PC-3 (cell line): Measurements from ENCODE around the gene TSPAN4. TPM values are rescaled to one million over a fixed set of nuclear protein-coding genes. Genes with fewer than 3 reads are reported as not detected.

Source experiments
- ATAC-seq: fragments of 200-7000 bp; cut with Tn5 transposase; 2 replicates; pipeline ENCODE4 v1.9.1; 2020; ENCODE audit warnings: mild to moderate bottlenecking, moderate library complexity
- BruUV-seq: library from RNA; stranded (reverse); fragments of 400-500 nt; replicated peaks from 2 replicates; lab custom pipeline; 2021; lab: Mats Ljungman, UMichigan
- CTCF ChIA-PET: fragments of 300-600 bp; sonication (Branson Sonifier 250); formaldehyde crosslinking; loops from one replicate; lab custom pipeline; 2022; ENCODE audit warnings: antibody characterized with exemption; lab: Charles Lee
- POLR2A ChIA-PET: fragments of 300-600 bp; sonication (Branson Sonifier 250); formaldehyde crosslinking; loops from one replicate; lab custom pipeline; 2022; ENCODE audit warnings: antibody characterized with exemption; ENCODE audit not compliant: unreplicated experiment; lab: Charles Lee
- DNase-seq: peaks from one replicate; pipeline ENCODE4 v3.0.0-alpha.2; 2015
- H2AFZ ChIP-seq: fragments of 300-600 bp; sonication (generic); 2 replicates; pipeline ENCODE4 v1.6.0; 2016; ENCODE audit warnings: antibody characterized with exemption, low read length
- H3F3A ChIP-seq: fragments of 300-600 bp; sonication (generic); one replicate; pipeline ENCODE4 v1.6.0; 2017; ENCODE audit warnings: antibody characterized with exemption, low read length, control low read depth, mild to moderate bottlenecking; ENCODE audit not compliant: unreplicated experiment
- H3K27ac ChIP-seq: fragments of 300-600 bp; sonication (generic); 2 replicates; pipeline ENCODE4 v1.5.1; 2016; ENCODE audit warnings: mild to moderate bottlenecking, low read length
- H3K27me3 ChIP-seq: fragments of 300-600 bp; sonication (generic); 2 replicates; pipeline ENCODE4 v1.6.1; 2016; ENCODE audit warnings: low read length, mixed read lengths
- H3K36me3 ChIP-seq: fragments of 300-600 bp; sonication (generic); 2 replicates; pipeline ENCODE4 v1.6.1; 2016; ENCODE audit warnings: low read depth, mixed run types, low read length, mixed read lengths
- H3K4me1 ChIP-seq: fragments of 300-600 bp; sonication (generic); 2 replicates; pipeline ENCODE4 v1.5.1; 2016; ENCODE audit warnings: low read length; ENCODE audit not compliant: insufficient read depth
- H3K4me2 ChIP-seq: fragments of 300-600 bp; sonication (generic); 2 replicates; pipeline ENCODE4 v1.6.0; 2016; ENCODE audit warnings: low read length
- H3K4me3 ChIP-seq: fragments of 300-600 bp; sonication (generic); 2 replicates; pipeline ENCODE4 v1.5.1; 2016; ENCODE audit warnings: mild to moderate bottlenecking, low read length, mixed read lengths
- H3K79me2 ChIP-seq: fragments of 300-600 bp; sonication (generic); 2 replicates; pipeline ENCODE4 v1.6.1; 2017; ENCODE audit warnings: low read length, mixed read lengths
- H3K9ac ChIP-seq: fragments of 300-600 bp; sonication (generic); 2 replicates; pipeline ENCODE4 v1.6.0; 2016; ENCODE audit warnings: mild to moderate bottlenecking, low read length
- H3K9me2 ChIP-seq: fragments of 300-600 bp; sonication (generic); replicated peaks from 2 replicates; pipeline ENCODE4 v1.6.1; 2016; ENCODE audit warnings: mixed run types, low read length, mixed read lengths
- H3K9me3 ChIP-seq: fragments of 300-600 bp; sonication (generic); 2 replicates; pipeline ENCODE4 v1.6.1; 2016; ENCODE audit warnings: low read length, mixed read lengths
- H4K20me1 ChIP-seq: fragments of 300-600 bp; sonication (generic); 2 replicates; pipeline ENCODE4 v1.6.1; 2016; ENCODE audit warnings: low read length, mixed read lengths
- EZH2 ChIP-seq: fragments of 300-600 bp; sonication (generic); IDR thresholded peaks from one replicate; pipeline ENCODE4 v1.6.1; 2017; ENCODE audit warnings: antibody characterized with exemption, mild to moderate bottlenecking, low read length; ENCODE audit not compliant: unreplicated experiment
- EZH2phosphoT487 ChIP-seq: fragments of 300-600 bp; sonication (generic); IDR thresholded peaks from 2 replicates; pipeline ENCODE4 v1.6.1; 2018; ENCODE audit warnings: mild to moderate bottlenecking, antibody characterized with exemption, low read length, borderline replicate concordance
- intact Hi-C: fragments of 100-400 bp; cut with micrococcal nuclease; formaldehyde crosslinking; loops from 2 replicates; pipeline ENCODE4 v1.9.0; 2023
- total RNA-seq: library from RNA; depleted of rRNA; stranded (reverse); fragments of >200 nt; gene quantifications from 2 replicates; pipeline ENCODE4 v1.2.3, GENCODE V29; 2014
- TF ChIP-seq, protein P1 (sequence below): fragments of 300-600 bp; sonication (generic); conservative IDR thresholded peaks from 2 replicates; pipeline ENCODE4 v1.5.1; 2017; ENCODE audit warnings: antibody characterized with exemption, low read depth, mild to moderate bottlenecking, low read length

Gene TSPAN4
- total RNA-seq, 1 experiment from 2014 or later = 121 TPM

DNA sequence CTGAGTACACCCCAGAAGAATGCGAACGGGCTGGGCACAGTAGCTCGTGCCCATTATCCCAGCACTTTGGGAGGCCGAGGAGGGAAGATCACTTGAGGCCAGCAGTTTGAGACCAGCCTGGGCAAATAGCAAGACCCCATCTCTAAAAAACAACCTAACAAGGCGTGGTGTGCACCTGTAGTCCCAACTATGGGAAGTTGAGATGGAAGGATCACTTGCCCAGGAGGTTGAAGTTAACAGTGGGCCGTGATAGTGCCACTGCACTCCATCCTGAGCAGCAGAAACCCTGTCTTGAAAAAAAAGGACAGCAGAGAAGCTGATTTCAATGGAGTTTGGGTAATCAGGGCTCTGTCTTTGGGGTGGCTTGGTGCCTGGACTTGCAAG, 29.6 kb upstream of the TSPAN4 start:
- H3K9ac ChIP-seq = no peak overlapping the region
- ATAC-seq (no peak), DNase-seq (no peak)
- CTCF ChIA-PET = no interaction called here
- peaks cover 20% of the 10 kb centered on the region for H3K4me1 ChIP-seq
- no TSS peak for BruUV-seq
- TF ChIP-seq EZH2 = no peak
- TF ChIP-seq, protein P1, sequence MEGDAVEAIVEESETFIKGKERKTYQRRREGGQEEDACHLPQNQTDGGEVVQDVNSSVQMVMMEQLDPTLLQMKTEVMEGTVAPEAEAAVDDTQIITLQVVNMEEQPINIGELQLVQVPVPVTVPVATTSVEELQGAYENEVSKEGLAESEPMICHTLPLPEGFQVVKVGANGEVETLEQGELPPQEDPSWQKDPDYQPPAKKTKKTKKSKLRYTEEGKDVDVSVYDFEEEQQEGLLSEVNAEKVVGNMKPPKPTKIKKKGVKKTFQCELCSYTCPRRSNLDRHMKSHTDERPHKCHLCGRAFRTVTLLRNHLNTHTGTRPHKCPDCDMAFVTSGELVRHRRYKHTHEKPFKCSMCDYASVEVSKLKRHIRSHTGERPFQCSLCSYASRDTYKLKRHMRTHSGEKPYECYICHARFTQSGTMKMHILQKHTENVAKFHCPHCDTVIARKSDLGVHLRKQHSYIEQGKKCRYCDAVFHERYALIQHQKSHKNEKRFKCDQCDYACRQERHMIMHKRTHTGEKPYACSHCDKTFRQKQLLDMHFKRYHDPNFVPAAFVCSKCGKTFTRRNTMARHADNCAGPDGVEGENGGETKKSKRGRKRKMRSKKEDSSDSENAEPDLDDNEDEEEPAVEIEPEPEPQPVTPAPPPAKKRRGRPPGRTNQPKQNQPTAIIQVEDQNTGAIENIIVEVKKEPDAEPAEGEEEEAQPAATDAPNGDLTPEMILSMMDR = no peak
- no peak for TF ChIP-seq EZH2phosphoT487
- POLR2A ChIA-PET = no interaction called here
- no peak overlapping the region for H2AFZ ChIP-seq
- peaks cover 33% of the 10 kb centered on the region for H3K36me3 ChIP-seq
- H3F3A ChIP-seq = peaks cover 5% of the 10 kb centered on the region
- H3K9me3 ChIP-seq = no peaks in the 10 kb centered on the region
- H3K27me3 ChIP-seq = no peaks in the 10 kb centered on the region
- H4K20me1 ChIP-seq = peaks cover 34% of the 10 kb centered on the region
- no peak overlapping the region for H3K4me3 ChIP-seq
- H3K9me2 ChIP-seq = no peaks in the 10 kb centered on the region
- peaks cover 43% of the 10 kb centered on the region for H3K79me2 ChIP-seq
- H3K4me2 ChIP-seq = no peak overlapping the region
- H3K27ac ChIP-seq = no peak overlapping the region
- intact Hi-C loops = no loop called here

DNA sequence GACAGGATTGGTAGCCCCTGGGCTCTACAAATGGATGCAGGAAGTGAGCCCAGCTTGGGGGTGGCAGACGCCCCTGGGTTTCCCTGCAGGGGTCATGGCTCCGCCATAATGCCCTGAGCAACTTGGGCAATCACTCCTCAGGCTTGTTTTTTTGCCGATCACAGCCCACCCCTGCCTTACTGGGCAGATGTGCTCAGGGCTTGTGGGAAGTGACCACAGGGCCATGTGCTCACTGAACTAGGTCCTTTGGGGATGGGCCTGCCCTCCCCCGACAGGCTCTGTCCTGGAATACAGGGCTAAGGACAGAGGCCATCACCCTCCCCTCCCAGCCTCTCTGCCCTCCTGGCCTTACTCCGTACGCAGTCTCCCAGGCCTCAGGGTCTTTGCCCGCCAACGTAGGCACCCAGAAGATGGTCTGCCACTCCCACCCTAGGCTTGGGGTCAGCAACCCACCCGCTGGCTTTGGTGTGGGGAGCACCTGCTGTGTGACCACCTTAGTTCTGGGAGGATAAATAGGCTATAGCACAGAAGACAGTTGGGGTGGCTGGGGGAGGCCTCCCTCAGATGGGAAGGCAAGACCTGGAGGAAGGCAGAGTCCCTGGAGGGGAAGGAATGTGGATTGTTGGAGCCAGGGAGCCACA, 29.1 kb upstream of the TSPAN4 start:
- ATAC-seq = no peak

More for the DNA sequence above, 29.1 kb upstream of the TSPAN4 start:
- Histone ChIP-seq H3K9me3 (no peaks in the 10 kb centered on the region), H2AFZ (no peak overlapping the region), H3K9me2 (no peaks in the 10 kb centered on the region), H3K4me3 (no peak overlapping the region), H3K4me2 (no peak overlapping the region), H3F3A (peaks cover 5% of the 10 kb centered on the region), H3K4me1 (peaks cover 18% of the 10 kb centered on the region), H3K9ac (no peak overlapping the region), H3K79me2 (peaks cover 38% of the 10 kb centered on the region), H3K27ac (no peak overlapping the region), H3K36me3 (peaks cover 33% of the 10 kb centered on the region), H3K27me3 (no peaks in the 10 kb centered on the region), H4K20me1 (peaks cover 34% of the 10 kb centered on the region)
- DNase-seq = no peak
- no TSS peak for BruUV-seq
- intact Hi-C loops = no loop called here
- ChIA-PET CTCF (no interaction called here), POLR2A (no interaction called here)
- no peak for TF ChIP-seq EZH2phosphoT487
- TF ChIP-seq, protein P1 = no peak
- no peak for TF ChIP-seq EZH2
